Left forelimb (tissue), 1 donor: ENCODE measurements around the gene MRPS35.

Experiments
- DNase-seq: peaks from one replicate; pipeline ENCODE4 v3.0.0-alpha.2; 2018; ENCODE audit warnings: low spot score

Gene MRPS35

GRCh38 chr12:27772328-27773049 is 61.9 kb downstream of the MRPS35 start:
- no peak for DNase-seq

GRCh38 chr12:27777141-27777540 is 66.5 kb downstream of the MRPS35 start:
- no peak for DNase-seq

GRCh38 chr12:27778206-27778605 is 67.6 kb downstream of the MRPS35 start:
- DNase-seq: no peak

GRCh38 chr12:27779416-27779919 is 68.8 kb downstream of the MRPS35 start:
- DNase-seq: no peak

- peak; percentile 84 for DNase-seq
Measured at GRCh38 chr12:27779920-27780611, 69.4 kb downstream of the MRPS35 start, which contains the start of the genes KLHL42 and MANSC4. Gene KLHL42, plus strand, starts transcription at chr12:27780233. Its CDS starts 98 bp downstream, at chr12:27780331. Gene MANSC4, minus strand, starts transcription at chr12:27780236. Its CDS starts 8,960 bp downstream, at chr12:27771276.

GRCh38 chr12:27780612-27781408 is 70.2 kb downstream of the MRPS35 start:
- no peak for DNase-seq

GRCh38 chr12:27781680-27782079 is 71.0 kb downstream of the MRPS35 start:
- no peak for DNase-seq

- DNase-seq: no peak
Measured at GRCh38 chr12:27782481-27782880, 71.8 kb downstream of the MRPS35 start.

GRCh38 chr12:27785882-27786570 is 75.4 kb downstream of the MRPS35 start:
- DNase-seq: no peak

GRCh38 chr12:27787559-27787958 is 76.9 kb downstream of the MRPS35 start:
- no peak for DNase-seq

- DNase-seq: no peak
Measured at GRCh38 chr12:27790179-27790578, 79.5 kb downstream of the MRPS35 start.

- DNase-seq: no peak
Measured at GRCh38 chr12:27794818-27795584, 84.4 kb downstream of the MRPS35 start.

- DNase-seq: no peak
Measured at GRCh38 chr12:27796128-27796527, 85.5 kb downstream of the MRPS35 start.

GRCh38 chr12:27797301-27798025 is 86.8 kb downstream of the MRPS35 start:
- no peak for DNase-seq

GRCh38 chr12:27800819-27801218 is 90.2 kb downstream of the MRPS35 start:
- DNase-seq: no peak

GRCh38 chr12:27801630-27802029 is 91.0 kb downstream of the MRPS35 start:
- no peak for DNase-seq

GRCh38 chr12:27802511-27802910 is 91.9 kb downstream of the MRPS35 start:
- no peak for DNase-seq

- DNase-seq: no peak
Measured at GRCh38 chr12:27802936-27803335, 92.3 kb downstream of the MRPS35 start.

GRCh38 chr12:27805238-27805637 is 94.6 kb downstream of the MRPS35 start:
- no peak for DNase-seq
